ENCODE measurements around the gene PGAM5. TPM values are rescaled to one million over a fixed set of nuclear protein-coding genes. Genes with fewer than 3 reads are reported as not detected.

Gene PGAM5
- total and polyA plus RNA-seq, 2 of the 13 experiments (the other 11 are each of a cell fraction or from before 2014, with no cell fraction given) = 18.0 to 77.9 TPM

DNA sequence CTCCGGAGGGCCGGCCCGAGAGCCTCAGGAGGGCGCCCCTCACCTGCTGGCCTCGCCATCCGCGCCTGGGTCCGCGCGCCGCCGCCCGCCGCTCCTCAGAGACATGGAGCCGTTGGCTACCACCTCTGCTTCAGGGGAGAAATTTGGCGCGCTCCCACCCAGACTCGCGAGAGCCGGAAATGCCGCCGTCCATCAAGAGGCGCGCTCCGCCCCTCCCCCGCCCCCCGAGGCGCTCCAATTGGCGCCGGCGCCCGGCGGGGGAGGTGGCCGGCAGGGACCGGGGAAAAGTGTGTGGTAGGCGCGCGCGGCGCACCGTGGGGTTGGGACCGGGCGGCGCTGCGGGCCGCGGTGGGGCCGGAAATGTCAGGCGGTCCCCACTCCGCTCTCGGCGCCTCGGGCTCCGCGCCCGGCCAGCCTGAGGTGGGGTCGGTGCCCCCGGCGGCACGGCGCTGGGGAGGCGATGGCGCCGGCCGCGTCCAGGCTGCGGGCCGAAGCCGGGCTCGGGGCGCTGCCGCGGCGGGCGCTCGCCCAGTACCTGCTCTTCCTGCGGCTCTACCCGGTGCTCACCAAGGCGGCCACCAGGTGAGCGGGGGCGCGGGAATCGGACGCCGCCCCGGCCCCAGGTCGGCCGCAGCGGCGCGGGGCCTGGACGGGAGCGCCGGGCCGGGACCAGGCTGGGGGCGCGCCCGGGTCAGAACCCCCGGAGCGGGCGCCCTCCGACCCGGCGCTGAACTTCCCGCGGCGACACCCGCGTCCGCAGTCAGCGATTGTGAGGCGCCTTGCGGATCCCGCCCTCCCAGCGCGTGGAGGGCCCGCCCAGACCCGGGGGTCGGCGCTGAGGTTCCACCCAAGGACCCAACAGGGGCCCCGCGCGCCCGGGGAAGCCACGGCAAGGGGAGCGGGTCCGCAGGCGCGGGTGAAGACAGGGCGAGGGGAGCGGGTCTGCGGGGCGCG, 23.2 kb upstream of the PGAM5 start, which contains the start of the genes POLE and PXMP2 (continued):
- TF ChIP-seq ZNF691 (CRISPR knock-in tag; IDR thresholded peaks at IDR 0.05; ENCODE audit: borderline replicate concordance, low read depth) (no peak), KIAA2018 (CRISPR knock-in tag; IDR thresholded peaks at IDR 0.05; ENCODE audit: borderline replicate concordance) (no peak), ELF3 (CRISPR knock-in tag; IDR thresholded peaks at IDR 0.05) (peak; percentile 75; the same call in 1 of the 2 replicates), SP5 (CRISPR knock-in tag; IDR thresholded peaks at IDR 0.05; ENCODE audit: borderline replicate concordance, low read depth) (peak; percentile 95), ZNF773 (CRISPR knock-in tag; IDR thresholded peaks at IDR 0.05; ENCODE audit: borderline replicate concordance) (no peak), ZNF839 (CRISPR knock-in tag; IDR thresholded peaks at IDR 0.05; ENCODE audit: borderline replicate concordance) (no peak), ZSCAN22 (CRISPR knock-in tag; IDR thresholded peaks at IDR 0.05) (no peak), NAIF1 (CRISPR knock-in tag; IDR thresholded peaks at IDR 0.05; ENCODE audit: borderline replicate concordance) (no peak), GLI4 (CRISPR knock-in tag; IDR thresholded peaks at IDR 0.05; ENCODE audit: borderline replicate concordance) (no peak)
- TF ChIP-seq, protein P1, sequence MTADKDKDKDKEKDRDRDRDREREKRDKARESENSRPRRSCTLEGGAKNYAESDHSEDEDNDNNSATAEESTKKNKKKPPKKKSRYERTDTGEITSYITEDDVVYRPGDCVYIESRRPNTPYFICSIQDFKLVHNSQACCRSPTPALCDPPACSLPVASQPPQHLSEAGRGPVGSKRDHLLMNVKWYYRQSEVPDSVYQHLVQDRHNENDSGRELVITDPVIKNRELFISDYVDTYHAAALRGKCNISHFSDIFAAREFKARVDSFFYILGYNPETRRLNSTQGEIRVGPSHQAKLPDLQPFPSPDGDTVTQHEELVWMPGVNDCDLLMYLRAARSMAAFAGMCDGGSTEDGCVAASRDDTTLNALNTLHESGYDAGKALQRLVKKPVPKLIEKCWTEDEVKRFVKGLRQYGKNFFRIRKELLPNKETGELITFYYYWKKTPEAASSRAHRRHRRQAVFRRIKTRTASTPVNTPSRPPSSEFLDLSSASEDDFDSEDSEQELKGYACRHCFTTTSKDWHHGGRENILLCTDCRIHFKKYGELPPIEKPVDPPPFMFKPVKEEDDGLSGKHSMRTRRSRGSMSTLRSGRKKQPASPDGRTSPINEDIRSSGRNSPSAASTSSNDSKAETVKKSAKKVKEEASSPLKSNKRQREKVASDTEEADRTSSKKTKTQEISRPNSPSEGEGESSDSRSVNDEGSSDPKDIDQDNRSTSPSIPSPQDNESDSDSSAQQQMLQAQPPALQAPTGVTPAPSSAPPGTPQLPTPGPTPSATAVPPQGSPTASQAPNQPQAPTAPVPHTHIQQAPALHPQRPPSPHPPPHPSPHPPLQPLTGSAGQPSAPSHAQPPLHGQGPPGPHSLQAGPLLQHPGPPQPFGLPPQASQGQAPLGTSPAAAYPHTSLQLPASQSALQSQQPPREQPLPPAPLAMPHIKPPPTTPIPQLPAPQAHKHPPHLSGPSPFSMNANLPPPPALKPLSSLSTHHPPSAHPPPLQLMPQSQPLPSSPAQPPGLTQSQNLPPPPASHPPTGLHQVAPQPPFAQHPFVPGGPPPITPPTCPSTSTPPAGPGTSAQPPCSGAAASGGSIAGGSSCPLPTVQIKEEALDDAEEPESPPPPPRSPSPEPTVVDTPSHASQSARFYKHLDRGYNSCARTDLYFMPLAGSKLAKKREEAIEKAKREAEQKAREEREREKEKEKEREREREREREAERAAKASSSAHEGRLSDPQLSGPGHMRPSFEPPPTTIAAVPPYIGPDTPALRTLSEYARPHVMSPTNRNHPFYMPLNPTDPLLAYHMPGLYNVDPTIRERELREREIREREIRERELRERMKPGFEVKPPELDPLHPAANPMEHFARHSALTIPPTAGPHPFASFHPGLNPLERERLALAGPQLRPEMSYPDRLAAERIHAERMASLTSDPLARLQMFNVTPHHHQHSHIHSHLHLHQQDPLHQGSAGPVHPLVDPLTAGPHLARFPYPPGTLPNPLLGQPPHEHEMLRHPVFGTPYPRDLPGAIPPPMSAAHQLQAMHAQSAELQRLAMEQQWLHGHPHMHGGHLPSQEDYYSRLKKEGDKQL (CRISPR knock-in tag; IDR thresholded peaks at IDR 0.05; ENCODE audit: low read depth) = no peak
- TF ChIP-seq, protein P2, sequence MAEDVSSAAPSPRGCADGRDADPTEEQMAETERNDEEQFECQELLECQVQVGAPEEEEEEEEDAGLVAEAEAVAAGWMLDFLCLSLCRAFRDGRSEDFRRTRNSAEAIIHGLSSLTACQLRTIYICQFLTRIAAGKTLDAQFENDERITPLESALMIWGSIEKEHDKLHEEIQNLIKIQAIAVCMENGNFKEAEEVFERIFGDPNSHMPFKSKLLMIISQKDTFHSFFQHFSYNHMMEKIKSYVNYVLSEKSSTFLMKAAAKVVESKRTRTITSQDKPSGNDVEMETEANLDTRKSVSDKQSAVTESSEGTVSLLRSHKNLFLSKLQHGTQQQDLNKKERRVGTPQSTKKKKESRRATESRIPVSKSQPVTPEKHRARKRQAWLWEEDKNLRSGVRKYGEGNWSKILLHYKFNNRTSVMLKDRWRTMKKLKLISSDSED (CRISPR knock-in tag; IDR thresholded peaks at IDR 0.05) = 0 out of 2 replicates have a peak, but pooled peaks have one; percentile 32
